Peyer's patch (tissue), 4 donors: ENCODE measurements around the gene KCNJ6.

Experiments
- POLR2A ChIP-seq, 2 donors: fragments of 450-650 bp; IDR thresholded peaks; one replicate each; pipeline ENCODE4 v1.5.1; 2017; ENCODE audit warnings: antibody characterized with exemption in 2 of 2, mild to moderate bottlenecking in 2 of 2, moderate library complexity in 2 of 2
- TF ChIP-seq, protein P1 (sequence below), 6 experiments: fragments of 450-650 bp in 4 of 6; fragments of 200-600 bp in 2 of 6; sonication (generic) in 1 of 6; IDR thresholded peaks; one replicate each; pipeline ENCODE4 v1.5.1; 2017 to 2019; ENCODE audit warnings: antibody characterized with exemption in 6 of 6, mild to moderate bottlenecking in 3 of 6, moderate library complexity in 1 of 6

DNA sequence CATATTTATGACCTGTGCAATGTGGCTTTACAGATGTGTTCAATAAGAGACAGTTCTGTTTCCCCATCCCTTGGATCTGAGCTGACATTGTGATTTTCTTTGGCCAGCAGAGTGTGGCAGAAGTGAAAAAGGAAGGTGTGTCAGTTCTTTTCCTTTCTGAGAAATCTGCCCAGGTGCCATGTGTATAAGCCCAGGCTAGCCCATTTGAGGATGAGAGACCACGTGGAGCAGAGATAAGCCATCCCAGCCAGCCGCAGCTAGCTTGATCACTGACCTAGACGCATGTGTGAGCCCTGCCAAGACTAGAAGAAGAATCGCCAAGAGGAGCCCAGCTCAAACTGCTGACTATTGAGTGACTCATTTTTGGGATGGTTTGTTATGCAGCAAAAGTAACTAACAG lies 127.8 kb downstream of the KCNJ6 start:
- no peak for TF ChIP-seq POLR2A (IDR thresholded peaks at IDR 0.05)
- TF ChIP-seq, protein P1, sequence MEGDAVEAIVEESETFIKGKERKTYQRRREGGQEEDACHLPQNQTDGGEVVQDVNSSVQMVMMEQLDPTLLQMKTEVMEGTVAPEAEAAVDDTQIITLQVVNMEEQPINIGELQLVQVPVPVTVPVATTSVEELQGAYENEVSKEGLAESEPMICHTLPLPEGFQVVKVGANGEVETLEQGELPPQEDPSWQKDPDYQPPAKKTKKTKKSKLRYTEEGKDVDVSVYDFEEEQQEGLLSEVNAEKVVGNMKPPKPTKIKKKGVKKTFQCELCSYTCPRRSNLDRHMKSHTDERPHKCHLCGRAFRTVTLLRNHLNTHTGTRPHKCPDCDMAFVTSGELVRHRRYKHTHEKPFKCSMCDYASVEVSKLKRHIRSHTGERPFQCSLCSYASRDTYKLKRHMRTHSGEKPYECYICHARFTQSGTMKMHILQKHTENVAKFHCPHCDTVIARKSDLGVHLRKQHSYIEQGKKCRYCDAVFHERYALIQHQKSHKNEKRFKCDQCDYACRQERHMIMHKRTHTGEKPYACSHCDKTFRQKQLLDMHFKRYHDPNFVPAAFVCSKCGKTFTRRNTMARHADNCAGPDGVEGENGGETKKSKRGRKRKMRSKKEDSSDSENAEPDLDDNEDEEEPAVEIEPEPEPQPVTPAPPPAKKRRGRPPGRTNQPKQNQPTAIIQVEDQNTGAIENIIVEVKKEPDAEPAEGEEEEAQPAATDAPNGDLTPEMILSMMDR (IDR thresholded peaks at IDR 0.05), result no peak
